H1 (cell line): ENCODE measurements around the gene ZBTB37. TPM values are rescaled to one million over a fixed set of nuclear protein-coding genes. Genes with fewer than 3 reads are reported as not detected.

Experiments used
- CTCF ChIA-PET: fragments of 300-600 bp; sonication (Branson Sonifier 250); formaldehyde crosslinking; loops from one replicate; lab custom pipeline; 2021; ENCODE audit not compliant: partially characterized antibody; lab: Charles Lee
- POLR2A ChIA-PET: fragments of 300-600 bp; sonication (Branson Sonifier 250); formaldehyde crosslinking; loops from one replicate; lab custom pipeline; 2021; ENCODE audit warnings: inconsistent platforms; ENCODE audit not compliant: partially characterized antibody; lab: Charles Lee
- DNase-seq, 2 experiments: peaks; one replicate each; pipeline versions ENCODE4 v3.0.0 to v3.0.0-alpha.2; 2010 to 2022; ENCODE audit warnings: low spot score in 2 of 2, low read depth in 1 of 2, mixed read lengths in 1 of 2
- FAIRE-seq: peaks from 2 replicates; lab custom pipeline; 2011; peaks lifted over from hg19 to GRCh38; lab: Jason Lieb, UNC
- H2AFZ ChIP-seq: 2 replicates; pipeline ENCODE4 v1.8.1; 2012; ENCODE audit warnings: low read length, inconsistent platforms
- H2AK5ac ChIP-seq: 2 replicates; pipeline ENCODE4 v1.6.1; 2013; ENCODE audit warnings: low read depth, low read length
- H2BK120ac ChIP-seq: replicated peaks from 2 replicates; pipeline ENCODE3; 2013; ENCODE audit warnings: low read depth, low read length, inconsistent platforms
- H2BK12ac ChIP-seq: 2 replicates; pipeline ENCODE4 v1.6.1; 2013; ENCODE audit warnings: low read depth, low read length
- H2BK15ac ChIP-seq: 2 replicates; pipeline ENCODE4 v1.6.1; 2013; ENCODE audit warnings: low read length
- H2BK20ac ChIP-seq: 2 replicates; pipeline ENCODE4 v1.6.1; 2013; ENCODE audit warnings: low read length
- H2BK5ac ChIP-seq: 2 replicates; pipeline ENCODE4 v1.6.1; 2013; ENCODE audit warnings: low read depth, low read length
- H3K14ac ChIP-seq: 2 replicates; pipeline ENCODE4 v1.6.1; 2013; ENCODE audit warnings: inconsistent platforms; ENCODE audit not compliant: insufficient read length
- H3K18ac ChIP-seq: 2 replicates; pipeline ENCODE4 v1.6.1; 2013; ENCODE audit warnings: low read length; ENCODE audit errors: extremely low read depth
- H3K23ac ChIP-seq: 2 replicates; pipeline ENCODE4 v1.6.1; 2013; ENCODE audit warnings: inconsistent platforms; ENCODE audit not compliant: insufficient read length
- H3K23me2 ChIP-seq: 2 replicates; pipeline ENCODE4 v1.6.1; 2013; ENCODE audit warnings: low read depth, low read length
- H3K27ac ChIP-seq: 2 replicates; pipeline ENCODE4 v1.6.1; 2011; ENCODE audit warnings: low read depth, low read length, inconsistent platforms
- H3K27me3 ChIP-seq, 4 experiments: replicated peaks in 1 of 4; 1 replicate in 1 of 4; 2 replicates in 3 of 4; pipeline versions ENCODE4 v1.6.1 to v1.8.1; 2011 to 2013; ENCODE audit warnings: low read length in 3 of 4, mild to moderate bottlenecking in 3 of 4, inconsistent platforms in 2 of 4, mixed read lengths in 2 of 4, moderate library complexity in 1 of 4; ENCODE audit not compliant: control insufficient read depth in 3 of 4, insufficient read depth in 3 of 4; ENCODE audit errors: extremely low read depth in 1 of 4
- H3K36me3 ChIP-seq, 4 experiments: 2 replicates each; pipeline versions ENCODE4 v1.6.1 to v1.8.1; 2011 to 2013; ENCODE audit warnings: mild to moderate bottlenecking in 4 of 4, low read length in 3 of 4, moderate library complexity in 2 of 4, control low read depth in 1 of 4, inconsistent platforms in 1 of 4; ENCODE audit not compliant: insufficient read depth in 4 of 4, control insufficient read depth in 2 of 4
- H3K4ac ChIP-seq: replicated peaks from 2 replicates; pipeline ENCODE3; 2013; ENCODE audit warnings: low read length, low read depth, mixed read lengths, inconsistent platforms; ENCODE audit not compliant: insufficient read length
- H3K4me1 ChIP-seq, 4 experiments: replicated peaks in 1 of 4; 1 replicate in 1 of 4; 2 replicates in 3 of 4; pipeline versions ENCODE4 v1.6.1 to v1.8.1; 2011 to 2013; ENCODE audit warnings: low read length in 3 of 4, inconsistent platforms in 2 of 4, mixed read lengths in 1 of 4; ENCODE audit not compliant: insufficient read depth in 4 of 4, control insufficient read depth in 3 of 4
- H3K4me2 ChIP-seq, 2 experiments: 2 replicates each; pipeline versions ENCODE4 v1.6.1 to v1.8.1; 2011 to 2013; ENCODE audit warnings: low read depth in 2 of 2, low read length in 2 of 2, control low read depth in 1 of 2, inconsistent platforms in 1 of 2, mild to moderate bottlenecking in 1 of 2; ENCODE audit not compliant: insufficient read depth in 1 of 2
- H3K4me3 ChIP-seq, 4 experiments: fragments of 200-600, 300-600 bp in 1 of 4; sonication (generic), shearing (Covaris generic), sonication (Bioruptor Twin) in 1 of 4; 2 replicates each; pipeline versions ENCODE4 v1.5.1 to v1.8.1; 2011 to 2016; ENCODE audit warnings: low read length in 4 of 4, low read depth in 3 of 4, control low read depth in 2 of 4, inconsistent platforms in 2 of 4, mild to moderate bottlenecking in 2 of 4, mixed read lengths in 1 of 4, moderate library complexity in 1 of 4; ENCODE audit not compliant: insufficient read depth in 2 of 4; ENCODE audit errors: extremely low read depth in 1 of 4
- H3K56ac ChIP-seq: replicated peaks from 2 replicates; pipeline ENCODE3; 2013; ENCODE audit warnings: low read depth, mild to moderate bottlenecking, mixed read lengths, low read length, inconsistent platforms; ENCODE audit not compliant: insufficient read length
- H3K79me1 ChIP-seq: 2 replicates; pipeline ENCODE4 v1.6.1; 2013; ENCODE audit warnings: low read depth, low read length, control low read depth
- H3K79me2 ChIP-seq, 2 experiments: 2 replicates each; pipeline versions ENCODE4 v1.6.1 to v1.8.1; 2012 to 2013; ENCODE audit warnings: low read length in 2 of 2, mild to moderate bottlenecking in 2 of 2, inconsistent platforms in 1 of 2; ENCODE audit not compliant: insufficient read depth in 2 of 2, control insufficient read depth in 1 of 2
- H3K9ac ChIP-seq, 4 experiments: replicated peaks in 1 of 4; 1 replicate in 1 of 4; 2 replicates in 3 of 4; pipeline versions ENCODE4 v1.6.1 to v1.8.1; 2011 to 2013; ENCODE audit warnings: low read depth in 3 of 4, low read length in 3 of 4, control low read depth in 2 of 4, mild to moderate bottlenecking in 2 of 4, moderate library complexity in 2 of 4, inconsistent platforms in 1 of 4; ENCODE audit errors: extremely low read depth in 1 of 4
- H3K9me3 ChIP-seq, 2 experiments: 2 replicates each; pipeline versions ENCODE4 v1.6.1 to v1.8.1; 2012 to 2013; ENCODE audit warnings: mild to moderate bottlenecking in 2 of 2, moderate library complexity in 2 of 2, control low read depth in 1 of 2, inconsistent platforms in 1 of 2, low read depth in 1 of 2, low read length in 1 of 2, mixed read lengths in 1 of 2; ENCODE audit not compliant: insufficient read depth in 2 of 2
- H4K20me1 ChIP-seq, 2 experiments: replicated peaks in 1 of 2; 2 replicates each; pipeline versions ENCODE3 to v1.8.1; 2011 to 2013; ENCODE audit warnings: inconsistent platforms in 2 of 2, low read length in 2 of 2, mild to moderate bottlenecking in 1 of 2; ENCODE audit not compliant: insufficient read depth in 2 of 2, control insufficient read depth in 1 of 2
- H4K5ac ChIP-seq: 2 replicates; pipeline ENCODE4 v1.6.1; 2013; ENCODE audit warnings: low read length, low read depth, mixed read lengths, inconsistent platforms; ENCODE audit not compliant: insufficient read length
- H4K8ac ChIP-seq: 2 replicates; pipeline ENCODE4 v1.8.0; 2013; ENCODE audit warnings: mild to moderate bottlenecking, moderate library complexity, low read length, inconsistent platforms; ENCODE audit not compliant: insufficient read depth; ENCODE audit errors: extremely low read depth
- H4K91ac ChIP-seq: replicated peaks from 2 replicates; pipeline ENCODE3; 2013; ENCODE audit warnings: low read length, mixed read lengths, inconsistent platforms; ENCODE audit not compliant: insufficient read length
- WGBS, 2 experiments: shearing (Covaris generic) in 1 of 2; methylation state at CpG; one replicate each; pipeline versions ENCODE4 v1.1.6 to v1.1.7; 2013 to 2015; ENCODE audit warnings: low lambda C conversion rate in 2 of 2, mixed read lengths in 2 of 2, inconsistent platforms in 1 of 2, low coverage in 1 of 2, missing lambda C conversion rate in 1 of 2; ENCODE audit not compliant: insufficient replicate concordance in 2 of 2, insufficient coverage in 1 of 2, insufficient read length in 1 of 2; ENCODE audit errors: extremely low coverage in 1 of 2, missing lambda C conversion rate in 1 of 2; 5-methylcytosine and 5-hydroxymethylcytosine counted together
- polyA plus RNA-seq, 7 experiments: library from polyadenylated mRNA; depleted of rRNA in 3 of 7; stranded (reverse) in 5 of 7; unstranded in 2 of 7; fragments of >200 nt in 5 of 7; fragments of 200-250 nt in 2 of 7; gene quantifications; 1 replicate in 5 of 7; 2 replicates in 1 of 7; 4 replicates in 1 of 7; pipeline versions ENCODE4 v1.2.1 to v1.2.3, GENCODE V29; 2011 to 2013; ENCODE audit warnings: missing spikeins in 2 of 7, mixed read lengths in 2 of 7
- total RNA-seq: library from RNA; stranded (reverse); fragmentation: NEBNext Ultra II Directional; extraction: Animal tissue kit (Norgen Biotek cat#: 25700); gene quantifications from 2 replicates; pipeline ENCODE4 v1.2.1, GENCODE V29; 2021

The ZBTB37 gene
- total and polyA plus RNA-seq, 2 of the 8 experiments (the other 6 are each of a cell fraction or from before 2014, with no cell fraction given), result 1.7 to 12.5 TPM

DNA sequence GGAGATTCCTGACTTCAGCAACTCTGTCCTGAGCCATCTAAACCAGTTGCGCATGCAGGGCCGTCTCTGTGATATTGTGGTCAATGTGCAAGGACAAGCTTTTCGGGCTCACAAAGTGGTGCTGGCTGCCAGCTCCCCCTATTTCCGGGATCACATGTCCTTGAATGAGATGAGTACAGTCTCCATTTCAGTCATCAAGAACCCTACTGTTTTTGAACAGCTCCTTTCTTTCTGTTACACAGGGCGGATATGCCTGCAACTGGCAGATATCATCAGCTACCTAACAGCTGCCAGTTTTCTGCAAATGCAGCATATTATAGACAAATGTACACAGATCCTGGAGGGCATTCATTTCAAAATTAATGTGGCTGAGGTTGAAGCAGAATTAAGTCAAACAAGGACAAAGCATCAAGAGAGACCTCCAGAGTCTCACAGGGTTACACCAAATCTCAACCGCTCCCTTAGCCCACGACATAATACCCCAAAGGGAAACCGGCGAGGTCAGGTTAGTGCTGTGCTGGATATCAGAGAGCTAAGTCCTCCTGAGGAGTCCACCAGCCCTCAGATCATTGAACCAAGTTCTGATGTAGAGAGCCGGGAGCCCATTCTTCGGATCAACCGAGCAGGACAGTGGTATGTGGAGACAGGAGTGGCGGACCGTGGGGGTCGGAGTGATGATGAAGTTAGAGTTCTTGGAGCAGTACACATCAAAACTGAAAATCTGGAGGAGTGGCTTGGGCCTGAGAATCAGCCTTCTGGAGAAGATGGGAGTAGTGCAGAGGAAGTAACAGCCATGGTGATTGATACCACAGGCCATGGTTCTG is 2.3 kb downstream of the ZBTB37 start:
- no peak overlapping the region for H3K18ac ChIP-seq
- no peak overlapping the region for H3K14ac ChIP-seq
- no peak overlapping the region for H4K91ac ChIP-seq
- H4K5ac ChIP-seq, result no peak overlapping the region
- FAIRE-seq, result no peak
- H2BK12ac ChIP-seq, result no peak overlapping the region
- no peak overlapping the region for H3K56ac ChIP-seq
- no peaks in the 10 kb centered on the region; the same call in 1 of the 2 replicates for H3K79me1 ChIP-seq
- H2BK120ac ChIP-seq, result no peak overlapping the region
- H3K4ac ChIP-seq, result no peak overlapping the region
- no peaks in the 10 kb centered on the region for H3K9me3 ChIP-seq
- no peak for DNase-seq
- peaks cover 0 to 43% of the 10 kb centered on the region in 2 experiments; a peak in 3 of 4 replicates for H3K79me2 ChIP-seq
- H4K20me1 ChIP-seq, result peaks cover 7% of the 10 kb centered on the region in 2 experiments
- no peaks in the 10 kb centered on the region for H3K27me3 ChIP-seq
- H3K4me2 ChIP-seq, result no peak overlapping the region
- H3K27ac ChIP-seq, result no peak overlapping the region
- H3K23ac ChIP-seq, result no peak overlapping the region
- H2BK15ac ChIP-seq, result no peak overlapping the region
- H3K23me2 ChIP-seq, result peaks cover 3% of the 10 kb centered on the region
- H3K9ac ChIP-seq, result no peak overlapping the region
- peaks cover 0 to 5% (median 2%) of the 10 kb centered on the region in 4 experiments; a peak in 4 of 7 replicates for H3K4me1 ChIP-seq
- no peak overlapping the region for H2BK20ac ChIP-seq
- 97% methylated on average over 15 of the region's 15 CpGs; no CpG with 5 or more reads in 1 of the 2 experiments for WGBS, 2 experiments
- ChIA-PET CTCF (interaction anchor here (0.5 to 1.0 kb wide), 2 partner anchors 9 to 1128 kb away, joined by 3 read pairs; no protein-coding TSS in a partner anchor), POLR2A (interaction anchor here (1.0 to 13.3 kb wide), 7 partner anchors 10 to 49 kb away, joined by 3 to 475 read pairs (median 10); partner anchors contain the start of genes CENPL and DARS2)
- H3K4me3 ChIP-seq, result no peak overlapping the region
- no peak overlapping the region for H4K8ac ChIP-seq
- H3K36me3 ChIP-seq, result peaks cover 14 to 40% (median 18%) of the 10 kb centered on the region in 4 experiments; a peak in 7 of 8 replicates
- H2AFZ ChIP-seq, result no peak overlapping the region
- H2AK5ac ChIP-seq, result no peak overlapping the region
- no peak overlapping the region for H2BK5ac ChIP-seq
